GM18502 (cell line): ENCODE results near the gene JPH2.

Experiments used
- ATAC-seq: cut with Tn5 transposase; IDR thresholded peaks from one replicate; pipeline ENCODE4 v1.9.1; 2021; ENCODE audit warnings: mild to moderate bottlenecking; ENCODE audit not compliant: unreplicated experiment, poor library complexity

The JPH2 gene

DNA sequence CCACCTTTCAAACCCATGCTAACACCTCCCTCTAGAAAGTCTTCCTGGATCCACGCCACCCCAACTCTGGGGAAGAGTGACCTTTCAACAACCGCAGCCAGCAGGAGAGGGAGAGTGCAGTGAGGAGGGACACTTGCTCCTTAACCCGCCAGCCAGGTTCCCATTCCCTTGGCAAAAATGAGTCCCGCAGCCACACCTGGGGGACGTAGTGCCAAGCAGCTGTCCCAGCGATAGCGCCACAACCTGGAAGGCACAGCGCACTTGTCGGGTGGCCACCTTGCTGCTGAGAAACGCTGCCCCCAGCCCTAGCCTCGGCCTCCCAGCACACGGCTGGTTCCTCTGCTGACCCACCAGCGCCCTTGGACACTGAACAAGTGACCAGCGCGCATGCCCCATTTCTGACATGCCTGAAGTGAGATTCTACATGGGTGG lies 119.3 kb downstream of the JPH2 start:
- ATAC-seq: no peak

- ATAC-seq: no peak
Measured at GRCh38 chr20:44066645-44067606, 120.1 kb downstream of the JPH2 start.

- no peak for ATAC-seq
Measured at GRCh38 chr20:44065401-44066340, 121.3 kb downstream of the JPH2 start.

DNA sequence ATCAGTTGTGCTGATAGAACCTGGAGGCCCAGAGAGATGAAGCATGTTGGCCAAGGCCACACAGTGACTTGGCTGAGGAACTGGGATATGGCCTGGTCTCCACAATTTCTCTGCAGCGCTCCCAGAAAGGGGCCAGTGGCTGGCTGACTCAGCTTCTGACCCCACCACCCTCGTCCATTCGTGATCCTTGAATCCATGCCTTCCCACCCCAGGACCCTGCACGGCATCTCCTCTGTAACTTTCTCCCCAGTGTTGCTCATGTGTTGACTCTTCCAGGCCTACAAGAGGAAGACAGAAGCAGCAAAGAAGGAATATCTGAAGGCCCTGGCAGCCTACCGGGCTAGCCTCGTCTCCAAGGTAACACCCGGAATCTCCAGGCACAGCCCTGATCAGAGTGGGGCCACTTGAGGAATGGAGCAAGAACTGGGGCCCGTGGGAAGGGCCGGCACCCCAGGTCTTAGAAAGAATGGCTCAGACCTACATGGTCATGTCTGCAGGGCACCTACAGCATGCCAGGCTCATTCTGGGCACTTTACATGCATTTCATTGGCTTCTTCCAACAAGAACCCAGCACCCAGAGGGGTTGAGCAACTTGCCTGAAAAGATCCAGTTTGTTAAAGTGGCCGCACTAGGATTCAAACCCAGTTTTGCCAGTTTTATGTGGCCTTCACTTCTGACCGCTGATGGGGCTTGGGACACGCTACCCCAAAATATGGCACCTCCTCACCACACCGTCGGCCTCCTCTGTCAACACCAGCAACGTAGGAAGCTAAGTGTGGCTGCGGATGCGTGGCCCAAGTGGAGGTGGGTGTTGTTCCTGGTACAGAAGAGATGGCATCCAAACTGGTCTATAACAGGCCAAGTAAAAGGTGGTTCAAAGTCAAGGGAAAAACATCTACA lies 122.2 kb downstream of the JPH2 start:
- no peak for ATAC-seq
